GM19351 (cell line): ENCODE data around the gene LPP.

Source experiments
- ATAC-seq: cut with Tn5 transposase; IDR thresholded peaks from one replicate; pipeline ENCODE4 v1.9.1; 2021; ENCODE audit warnings: mild to moderate bottlenecking, moderate library complexity; ENCODE audit not compliant: unreplicated experiment

The LPP gene

GRCh38 chr3:188391592-188391991 is 237.6 kb downstream of the LPP start:
- no peak for ATAC-seq

GRCh38 chr3:188392076-188392475 is 238.1 kb downstream of the LPP start:
- no peak for ATAC-seq

GRCh38 chr3:188394623-188395022 is 240.7 kb downstream of the LPP start:
- no peak for ATAC-seq

GRCh38 chr3:188396251-188396650 is 242.3 kb downstream of the LPP start:
- ATAC-seq = no peak

GRCh38 chr3:188396900-188397299 is 242.9 kb downstream of the LPP start:
- no peak for ATAC-seq

- ATAC-seq = no peak
These were observed 244.1 kb downstream of the LPP start for GRCh38 chr3:188397766-188398705.

- ATAC-seq = peak; percentile 95
These were observed 246.7 kb downstream of the LPP start for GRCh38 chr3:188400494-188401243.

- no peak for ATAC-seq
These were observed 247.5 kb downstream of the LPP start for GRCh38 chr3:188401244-188401993.

- no peak for ATAC-seq
These were observed 248.3 kb downstream of the LPP start for GRCh38 chr3:188402229-188402628.

- ATAC-seq = no peak
These were observed 249.4 kb downstream of the LPP start for GRCh38 chr3:188403404-188403803.

GRCh38 chr3:188404124-188404523 is 250.2 kb downstream of the LPP start:
- ATAC-seq = no peak

GRCh38 chr3:188404701-188405100 is 250.7 kb downstream of the LPP start:
- no peak for ATAC-seq

GRCh38 chr3:188407158-188407880 is 253.4 kb downstream of the LPP start:
- no peak for ATAC-seq

- no peak for ATAC-seq
These were observed 254.9 kb downstream of the LPP start for GRCh38 chr3:188408831-188409230.

GRCh38 chr3:188411750-188412149 is 257.8 kb downstream of the LPP start:
- ATAC-seq = no peak

- no peak for ATAC-seq
These were observed 261.2 kb downstream of the LPP start for GRCh38 chr3:188415196-188415595.

- no peak for ATAC-seq
These were observed 262.1 kb downstream of the LPP start for GRCh38 chr3:188416041-188416440.

GRCh38 chr3:188417271-188417696 is 263.3 kb downstream of the LPP start:
- ATAC-seq = peak; percentile 31

- ATAC-seq = no peak
These were observed 263.8 kb downstream of the LPP start for GRCh38 chr3:188417766-188418165.

- peak; percentile 19 for ATAC-seq
These were observed 267.3 kb downstream of the LPP start for GRCh38 chr3:188421151-188421821.
